Neural cell (in vitro differentiated cells): ENCODE data around the gene HUS1.
"Not testable (repeated sequence)": the region's sequence is repeated elsewhere in the genome, so short reads cannot be mapped to it uniquely, and the experiment has no call there.

Source experiments
- CTCF ChIP-seq: fragments of 450-650 bp; IDR thresholded peaks from 2 replicates; pipeline ENCODE4 v1.5.1; 2014; ENCODE audit warnings: antibody characterized with exemption, mild to moderate bottlenecking, moderate library complexity; ENCODE audit not compliant: poor library complexity, severe bottlenecking
- POLR2AphosphoS5 ChIP-seq: IDR thresholded peaks from 2 replicates; pipeline ENCODE4 v1.6.1; 2012

- TF ChIP-seq CTCF, POLR2AphosphoS5: not testable (repeated sequence)
These were observed 36.8 kb downstream of the HUS1 start for GRCh38 chr7:47942651-47943050.
